SK-N-MC (cell line): ENCODE data around the gene CXCL8.
"Not testable (repeated sequence)": the region's sequence is repeated elsewhere in the genome, so short reads cannot be mapped to it uniquely, and the experiment has no call there.

Source experiments
- DNase-seq: peaks from one replicate; pipeline ENCODE4 v3.0.0-alpha.2; 2011; ENCODE audit warnings: low read depth, low spot score
- H3K27ac ChIP-seq: fragments of 200-600 bp; sonication (generic); 2 replicates; pipeline ENCODE4 v1.5.1; 2016; ENCODE audit warnings: mixed run types
- H3K36me3 ChIP-seq: fragments of 200-600 bp; sonication (generic); 2 replicates; pipeline ENCODE4 v1.6.1; 2017; ENCODE audit warnings: antibody characterized with exemption, low read length, mixed read lengths; ENCODE audit not compliant: insufficient read depth
- H3K4me3 ChIP-seq: fragments of 200-600 bp; sonication (generic); 2 replicates; pipeline ENCODE4 v1.5.1; 2016
- H3K9ac ChIP-seq: fragments of 200-600 bp; sonication (generic); 2 replicates; pipeline ENCODE4 v1.8.0; 2017; ENCODE audit warnings: mixed run types, mixed read lengths; ENCODE audit not compliant: insufficient read length
- H3K9me3 ChIP-seq: fragments of 200-600 bp; sonication (generic); 2 replicates; pipeline ENCODE4 v1.6.1; 2017; ENCODE audit warnings: low read depth, mild to moderate bottlenecking, antibody characterized with exemption, low read length, moderate library complexity, mixed read lengths
- EZH2 ChIP-seq: fragments of 200-600 bp; sonication (generic); IDR thresholded peaks from one replicate; pipeline ENCODE4 v1.6.1; 2017; ENCODE audit warnings: antibody characterized with exemption
- FOXP2 ChIP-seq: optimal IDR thresholded peaks from 2 replicates; pipeline ENCODE3; 2011; ENCODE audit warnings: mild to moderate bottlenecking, moderate library complexity; ENCODE audit not compliant: insufficient read depth; ENCODE audit errors: extremely low read length, control extremely low read depth
- POLR2AphosphoS5 ChIP-seq: IDR thresholded peaks from 2 replicates; pipeline ENCODE4 v1.6.1; 2012; ENCODE audit warnings: mild to moderate bottlenecking, low read depth, low read length, borderline replicate concordance

The CXCL8 gene

DNA sequence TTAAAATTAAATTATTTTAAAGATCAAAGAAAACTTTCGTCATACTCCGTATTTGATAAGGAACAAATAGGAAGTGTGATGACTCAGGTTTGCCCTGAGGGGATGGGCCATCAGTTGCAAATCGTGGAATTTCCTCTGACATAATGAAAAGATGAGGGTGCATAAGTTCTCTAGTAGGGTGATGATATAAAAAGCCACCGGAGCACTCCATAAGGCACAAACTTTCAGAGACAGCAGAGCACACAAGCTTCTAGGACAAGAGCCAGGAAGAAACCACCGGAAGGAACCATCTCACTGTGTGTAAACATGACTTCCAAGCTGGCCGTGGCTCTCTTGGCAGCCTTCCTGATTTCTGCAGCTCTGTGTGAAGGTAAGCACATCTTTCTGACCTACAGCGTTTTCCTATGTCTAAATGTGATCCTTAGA, at the start of gene CXCL8:
TSS of gene CXCL8 (plus strand) at position 217 of the 426 bp plus-strand sequence. CDS start at position 307, 90 bp downstream.
- Histone ChIP-seq H3K9me3 (no peaks in the 10 kb centered on the region), H3K9ac (no peak within 1 kb of the TSS), H3K36me3 (no peaks in the 10 kb centered on the region), H3K27ac (no peak within 1 kb of the TSS), H3K4me3 (no peak within 1 kb of the TSS)
- DNase-seq = peak; percentile 65
- TF ChIP-seq EZH2 (no peak), POLR2AphosphoS5 (no peak), FOXP2 (no peak)

DNA sequence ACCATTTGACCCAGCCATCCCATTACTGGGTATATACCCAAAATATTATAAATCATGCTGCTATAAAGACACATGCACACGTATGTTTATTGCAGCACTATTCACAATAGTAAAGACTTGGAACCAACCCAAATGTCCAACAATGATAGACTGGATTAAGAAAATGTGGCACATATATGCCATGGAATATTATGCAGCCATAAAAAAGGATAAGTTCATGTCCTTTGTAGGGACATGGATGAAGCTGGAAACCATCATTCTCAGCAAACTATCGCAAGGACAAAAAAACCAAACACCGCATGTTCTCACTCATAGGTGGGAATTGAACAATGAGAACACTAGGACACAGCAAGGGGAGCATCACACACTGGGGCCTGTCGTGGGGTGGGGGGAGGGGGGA, 49.2 kb upstream of the CXCL8 start:
- not testable (repeated sequence) for H3K9ac ChIP-seq, H3K4me3 ChIP-seq

DNA sequence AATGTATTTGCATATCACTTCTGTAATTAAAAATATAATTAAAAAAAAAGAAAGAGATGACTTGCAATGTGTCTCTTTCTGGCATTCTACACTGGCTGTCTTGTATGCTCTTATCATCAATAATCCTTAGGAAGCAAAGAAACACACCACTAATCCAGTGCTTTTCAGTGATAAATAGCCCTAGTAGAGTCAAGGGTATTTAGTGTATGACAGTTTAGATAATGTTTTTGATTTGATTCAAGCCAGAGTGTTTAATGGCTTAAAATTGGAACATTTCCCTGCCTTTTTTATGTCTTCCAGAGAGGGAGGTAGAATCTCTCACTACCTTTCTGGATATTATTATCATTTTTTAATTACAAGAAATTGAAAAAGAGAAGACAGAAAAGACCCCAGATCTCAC, 48.6 kb upstream of the CXCL8 start:
- no peaks in the 10 kb centered on the region for H3K36me3 ChIP-seq
- no peak overlapping the region for H3K4me3 ChIP-seq
- H3K9me3 ChIP-seq = no peaks in the 10 kb centered on the region
- no peak overlapping the region for H3K27ac ChIP-seq
- no peak for DNase-seq
- H3K9ac ChIP-seq = no peak overlapping the region
- no peak for TF ChIP-seq POLR2AphosphoS5
- TF ChIP-seq EZH2 = no peak
- no peak for TF ChIP-seq FOXP2

More for the DNA sequence above, 49.2 kb upstream of the CXCL8 start:
- DNase-seq, H3K27ac ChIP-seq, H3K36me3 ChIP-seq, H3K9me3 ChIP-seq: not testable (repeated sequence)

DNA sequence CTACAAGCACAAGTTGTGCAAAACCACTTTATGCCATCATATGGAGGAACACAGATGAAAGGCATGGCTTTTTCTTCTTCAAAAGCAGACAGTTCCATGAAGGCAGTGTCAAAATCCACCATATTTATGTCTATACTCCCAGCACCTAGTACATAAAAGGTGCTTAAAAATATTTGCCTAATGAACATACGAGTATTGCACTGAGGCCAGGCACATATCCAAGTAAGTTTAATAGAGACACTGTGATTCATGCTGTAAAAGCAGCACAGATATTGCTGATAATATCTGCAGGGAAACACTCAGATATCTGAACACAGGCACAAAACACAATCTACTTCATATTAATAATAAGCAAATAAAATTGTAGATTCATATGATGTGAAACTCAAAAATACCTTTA, 48.1 kb upstream of the CXCL8 start:
- Histone ChIP-seq H3K4me3 (no peak overlapping the region), H3K9ac (no peak overlapping the region), H3K9me3 (no peaks in the 10 kb centered on the region), H3K36me3 (no peaks in the 10 kb centered on the region), H3K27ac (no peak overlapping the region)
- no peak for DNase-seq
- TF ChIP-seq EZH2 (no peak), POLR2AphosphoS5 (no peak), FOXP2 (no peak)

DNA sequence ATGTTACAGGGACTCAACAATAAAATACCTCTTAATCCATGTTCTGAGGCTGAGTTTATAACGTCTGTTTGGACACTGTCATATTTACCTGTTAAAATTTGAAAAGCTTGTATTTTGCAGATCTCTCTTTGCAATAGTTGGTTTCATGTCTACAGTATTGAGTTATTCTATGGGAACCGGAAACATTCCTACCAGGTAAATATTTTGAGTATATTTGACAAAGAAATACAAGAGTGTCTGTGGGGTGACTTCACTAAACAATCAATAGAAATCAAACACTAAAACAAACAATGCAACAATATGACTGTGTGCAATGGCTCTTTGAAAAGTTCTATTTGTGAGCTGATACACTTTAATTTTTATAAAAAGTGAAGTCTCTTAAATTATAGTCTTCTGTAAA, 47.7 kb upstream of the CXCL8 start:
- Histone ChIP-seq H3K4me3 (no peak overlapping the region), H3K36me3 (no peaks in the 10 kb centered on the region), H3K9me3 (no peaks in the 10 kb centered on the region), H3K27ac (no peak overlapping the region), H3K9ac (no peak overlapping the region)
- TF ChIP-seq POLR2AphosphoS5 = no peak
- no peak for TF ChIP-seq EZH2
- no peak for TF ChIP-seq FOXP2
- DNase-seq = no peak

DNA sequence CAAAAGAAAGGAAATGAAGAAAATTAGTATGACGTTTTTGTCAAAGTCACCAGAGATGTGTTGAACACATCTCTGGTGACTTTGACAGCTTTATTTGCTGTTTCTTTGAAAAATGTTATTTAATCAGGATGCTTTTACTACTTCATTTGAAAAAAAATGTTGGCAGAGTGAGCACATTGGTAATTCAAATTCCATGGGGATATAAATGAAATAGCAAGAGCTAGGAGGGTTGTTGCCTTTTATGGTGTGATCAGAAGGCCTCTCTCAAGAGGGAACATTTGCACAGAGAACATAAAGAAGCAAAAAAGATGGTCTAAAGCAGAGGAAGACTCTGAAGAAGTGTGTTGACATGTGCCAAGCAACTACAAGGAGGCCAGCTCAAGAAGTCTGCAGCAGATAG, 46.6 kb upstream of the CXCL8 start:
- H3K9me3 ChIP-seq = no peaks in the 10 kb centered on the region
- no peaks in the 10 kb centered on the region for H3K36me3 ChIP-seq
- TF ChIP-seq FOXP2 (no peak), EZH2 (no peak), POLR2AphosphoS5 (no peak)
- no peak overlapping the region for H3K4me3 ChIP-seq
- DNase-seq = no peak
- no peak overlapping the region for H3K27ac ChIP-seq
- H3K9ac ChIP-seq = no peak overlapping the region

DNA sequence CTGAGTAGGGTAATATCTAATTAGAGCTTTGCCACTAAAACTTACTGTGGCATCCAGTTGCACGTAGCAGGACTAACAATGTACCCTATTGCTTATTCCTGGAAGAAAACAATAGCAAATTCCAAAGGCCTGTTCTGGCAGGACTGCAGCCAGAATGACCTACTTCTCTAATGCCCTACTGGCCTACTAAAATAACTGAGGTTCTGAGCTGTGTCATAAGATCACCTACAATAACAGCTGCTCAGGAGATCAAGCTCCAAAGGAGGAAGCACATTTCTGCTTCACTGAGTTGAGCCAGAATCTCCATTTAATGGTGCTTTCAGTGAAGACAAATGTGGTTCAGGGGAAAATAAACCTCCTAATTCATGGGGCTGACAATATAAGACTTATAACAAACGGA, 42.2 kb upstream of the CXCL8 start:
- Histone ChIP-seq H3K27ac (no peak overlapping the region), H3K9me3 (no peaks in the 10 kb centered on the region), H3K36me3 (no peaks in the 10 kb centered on the region), H3K9ac (no peak overlapping the region), H3K4me3 (no peak overlapping the region)
- TF ChIP-seq FOXP2 (no peak), POLR2AphosphoS5 (no peak), EZH2 (no peak)
- no peak for DNase-seq

DNA sequence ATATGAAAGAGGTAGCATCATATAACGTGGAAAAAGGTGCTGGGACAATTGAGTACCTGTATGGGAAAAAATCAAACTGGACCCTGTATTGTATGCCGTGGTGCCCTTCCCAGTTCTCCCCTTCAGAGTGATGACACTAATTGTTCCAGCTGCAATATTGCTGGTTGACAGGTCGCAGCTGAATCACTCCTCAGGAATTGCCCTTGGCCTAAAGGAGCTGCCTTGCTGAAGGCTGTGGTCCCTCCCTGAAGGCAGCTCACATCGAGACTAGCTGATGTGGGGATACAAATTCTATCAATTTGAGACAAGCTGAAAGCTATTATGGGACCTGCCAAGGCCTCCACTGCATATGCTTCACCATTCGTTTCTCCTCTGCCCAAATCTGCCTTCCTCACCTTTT, 39.3 kb upstream of the CXCL8 start:
- Histone ChIP-seq H3K36me3 (no peaks in the 10 kb centered on the region), H3K4me3 (no peak overlapping the region), H3K9me3 (no peaks in the 10 kb centered on the region), H3K27ac (no peak overlapping the region), H3K9ac (no peak overlapping the region)
- TF ChIP-seq EZH2 (no peak), POLR2AphosphoS5 (no peak), FOXP2 (no peak)
- no peak for DNase-seq

DNA sequence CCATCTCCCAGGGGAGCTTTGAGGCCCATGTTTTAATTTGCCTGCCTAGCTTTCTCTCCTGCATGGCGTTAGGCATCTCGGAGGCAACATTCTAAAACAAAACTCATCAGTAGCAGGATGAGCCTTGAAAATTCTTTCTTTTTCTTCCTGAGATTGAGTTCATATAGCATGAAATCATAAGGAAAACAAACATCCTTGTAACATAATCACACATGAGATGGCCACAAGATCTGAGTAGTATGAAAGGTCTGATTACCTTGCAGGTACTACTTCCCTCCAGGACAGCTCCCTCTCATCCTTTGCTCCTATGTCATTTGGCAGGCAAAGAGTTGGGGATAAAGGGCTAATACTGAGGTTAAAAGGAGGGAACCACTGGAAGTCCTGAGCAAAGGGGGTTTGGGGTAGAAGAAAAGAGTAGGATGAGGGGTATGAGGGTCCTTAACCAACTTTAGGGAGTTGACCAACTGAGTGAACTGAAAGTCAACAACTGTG, 37.5 kb upstream of the CXCL8 start:
- no peak overlapping the region for H3K9ac ChIP-seq
- TF ChIP-seq EZH2 (no peak), POLR2AphosphoS5 (no peak), FOXP2 (no peak)
- no peak for DNase-seq
- no peak overlapping the region for H3K4me3 ChIP-seq
- H3K36me3 ChIP-seq = no peaks in the 10 kb centered on the region
- no peak overlapping the region for H3K27ac ChIP-seq
- H3K9me3 ChIP-seq = no peaks in the 10 kb centered on the region

DNA sequence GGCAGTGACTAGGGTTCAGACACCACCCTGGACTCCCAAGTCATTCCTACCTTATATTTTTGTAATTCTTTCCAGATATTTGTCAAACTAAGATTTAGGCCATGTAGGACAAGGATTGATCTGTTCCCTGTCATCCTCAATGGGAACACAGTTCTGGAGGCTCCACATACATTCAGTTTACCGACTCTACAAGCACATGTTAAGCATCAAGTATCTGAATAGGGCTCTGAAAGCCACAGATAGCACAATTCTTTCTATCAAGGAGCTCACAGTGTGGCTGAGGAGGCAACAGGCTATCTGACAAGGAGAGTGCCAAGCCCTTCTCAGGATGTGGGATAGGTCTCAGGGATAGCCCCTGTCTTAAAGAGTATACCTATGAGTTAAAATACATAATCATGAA, 37.0 kb upstream of the CXCL8 start:
- Histone ChIP-seq H3K27ac (no peak overlapping the region), H3K9ac (no peak overlapping the region), H3K4me3 (no peak overlapping the region), H3K36me3 (no peaks in the 10 kb centered on the region), H3K9me3 (no peaks in the 10 kb centered on the region)
- no peak for TF ChIP-seq FOXP2
- TF ChIP-seq POLR2AphosphoS5 = no peak
- TF ChIP-seq EZH2 = no peak
- no peak for DNase-seq
